K562 (cell line): ENCODE results near the gene GOLPH3. TPM values are rescaled to one million over a fixed set of nuclear protein-coding genes. Genes with fewer than 3 reads are reported as not detected.

Experiments used
- ATAC-seq: fragments of 200-7000 bp; cut with Tn5 transposase; 3 replicates; pipeline ENCODE4 v1.9.1; 2020; ENCODE audit warnings: moderate library complexity
- BruUV-seq: library from RNA; stranded (reverse); fragments of 400-500 nt; replicated peaks from 2 replicates; lab custom pipeline; 2021; lab: Mats Ljungman, UMichigan
- CTCF ChIA-PET: fragments of 300-600 bp; formaldehyde crosslinking; extraction: SDS; loops from one replicate; lab custom pipeline; 2021; ENCODE audit warnings: low intra/inter-chr PET ratio; lab: Yijun Ruan, JAX
- POLR2A ChIA-PET: fragments of 300-600, 350-650 bp; sonication (Branson Sonifier 250); formaldehyde crosslinking; extraction: SDS; loops from one replicate; lab custom pipeline; 2021; ENCODE audit warnings: antibody characterized with exemption, inconsistent platforms; lab: Yijun Ruan, JAX
- DNase-seq, 4 experiments: peaks; one replicate each; pipeline versions ENCODE4 v3.0.0 to v3.0.0-alpha.2; 2011 to 2018; ENCODE audit warnings: low spot score in 3 of 4, mixed read lengths in 3 of 4; ENCODE audit errors: extremely low read depth in 1 of 4
- FAIRE-seq: peaks from 2 replicates; lab custom pipeline; 2011; peaks lifted over from hg19 to GRCh38; lab: Jason Lieb, UNC
- H2AFZ ChIP-seq: 2 replicates; pipeline ENCODE4 v1.6.0; 2011; ENCODE audit warnings: low read depth, low read length, control low read depth, inconsistent platforms
- H3K27ac ChIP-seq: fragments of 200-600 bp; 3 replicates; pipeline ENCODE4 v1.8.0; 2011; ENCODE audit warnings: low read depth, mild to moderate bottlenecking, control low read depth, inconsistent platforms, low read length, moderate library complexity, mixed read lengths; ENCODE audit errors: extremely low read depth
- H3K27me3 ChIP-seq, 2 experiments: fragments of 300-600 bp in 1 of 2; 2 replicates in 1 of 2; 3 replicates in 1 of 2; pipeline versions ENCODE4 v1.6.0 to v1.8.0; 2011; ENCODE audit warnings: inconsistent platforms in 2 of 2, low read length in 2 of 2, mild to moderate bottlenecking in 1 of 2, mixed read lengths in 1 of 2, moderate library complexity in 1 of 2; ENCODE audit not compliant: control insufficient read depth in 2 of 2, insufficient read depth in 2 of 2
- H3K36me3 ChIP-seq: fragments of 300-600 bp; 3 replicates; pipeline ENCODE4 v1.8.0; 2011; ENCODE audit warnings: mild to moderate bottlenecking, low read length, inconsistent platforms; ENCODE audit not compliant: control insufficient read depth, insufficient read depth
- H3K4me1 ChIP-seq, 2 experiments: fragments of 200-600 bp in 1 of 2; replicated peaks in 1 of 2; 2 replicates in 1 of 2; 3 replicates in 1 of 2; pipeline versions ENCODE4 v1.5.1 to v1.8.0; 2011; ENCODE audit warnings: inconsistent platforms in 2 of 2, low read length in 2 of 2, mild to moderate bottlenecking in 1 of 2, mixed read lengths in 1 of 2, moderate library complexity in 1 of 2; ENCODE audit not compliant: control insufficient read depth in 2 of 2, insufficient read depth in 2 of 2
- H3K4me2 ChIP-seq: 2 replicates; pipeline ENCODE4 v1.6.1; 2011; ENCODE audit warnings: low read length, control low read depth, inconsistent platforms, mixed read lengths; ENCODE audit not compliant: insufficient read depth
- H3K4me3 ChIP-seq: fragments of 200-600 bp; sonication (generic), shearing (Covaris generic); 2 replicates; pipeline ENCODE4 v1.5.1; 2016; ENCODE audit warnings: control low read depth, inconsistent platforms
- H3K79me2 ChIP-seq: fragments of 200-600 bp; 3 replicates; pipeline ENCODE4 v1.8.0; 2011; ENCODE audit warnings: low read length, inconsistent platforms; ENCODE audit not compliant: control insufficient read depth, insufficient read depth
- H3K9ac ChIP-seq, 2 experiments: 2 replicates each; pipeline versions ENCODE4 v1.6.0 to v1.6.1; 2011; ENCODE audit warnings: low read depth in 2 of 2, low read length in 2 of 2, control low read depth in 1 of 2, inconsistent platforms in 1 of 2, mild to moderate bottlenecking in 1 of 2, mixed read lengths in 1 of 2; ENCODE audit not compliant: insufficient read depth in 1 of 2
- H3K9me1 ChIP-seq: one replicate; pipeline ENCODE4 v1.6.0; 2011; ENCODE audit warnings: inconsistent platforms, mild to moderate bottlenecking, low read length, moderate library complexity; ENCODE audit not compliant: control insufficient read depth, insufficient read depth
- H3K9me3 ChIP-seq: replicated peaks from 2 replicates; pipeline ENCODE4 v1.5.1; 2011; ENCODE audit warnings: low read depth, low read length, inconsistent platforms; ENCODE audit not compliant: control insufficient read depth, insufficient read depth
- H4K20me1 ChIP-seq: replicated peaks from 2 replicates; pipeline ENCODE4 v1.6.1; 2011; ENCODE audit warnings: low read length, inconsistent platforms, mixed read lengths; ENCODE audit not compliant: control insufficient read depth, insufficient read depth
- CCAR2 ChIP-seq: fragments of 200-400 bp; formaldehyde crosslinking; IDR thresholded peaks from 2 replicates; pipeline ENCODE4 v1.6.1; 2017; ENCODE audit warnings: mild to moderate bottlenecking, low read depth, low read length
- MTA1 ChIP-seq: fragments of 450-650 bp; IDR thresholded peaks from 2 replicates; pipeline ENCODE4 v1.6.1; 2017; ENCODE audit warnings: borderline replicate concordance
- RFX1 ChIP-seq: fragments of 450-650 bp; IDR thresholded peaks from 2 replicates; pipeline ENCODE4 v1.6.1; 2016; ENCODE audit warnings: mild to moderate bottlenecking, moderate library complexity
- TBL1XR1 ChIP-seq, 2 experiments: IDR thresholded peaks; 2 replicates each; pipeline ENCODE4 v1.6.1; 2012; ENCODE audit warnings: improper control_type of control experiment in 2 of 2, low read length in 2 of 2, mild to moderate bottlenecking in 1 of 2
- ZNF644 ChIP-seq: fragments of 200-800 bp; sonication (Bioruptor generic); IDR thresholded peaks from 2 replicates; pipeline ENCODE4 v1.6.1; 2016; ENCODE audit warnings: low read depth, missing genetic modification characterization, missing compliant biosample characterization
- WGBS: fragments of 100-300 bp; shearing (Covaris generic); methylation state at CpG from one replicate; pipeline ENCODE4 v1.1.6; 2016; ENCODE audit warnings: low coverage, mixed read lengths; ENCODE audit not compliant: insufficient coverage; ENCODE audit errors: missing lambda C conversion rate; 5-methylcytosine and 5-hydroxymethylcytosine counted together
- in situ Hi-C: fragments of 300-500 bp; cut with MboI; formaldehyde crosslinking; loops from 4 replicates; pipeline ENCODE4 v1.15.0; 2018; ENCODE audit warnings: inconsistent platforms, mixed read lengths
- intact Hi-C: fragments of 100-400 bp; cut with micrococcal nuclease; formaldehyde crosslinking; loops from 2 replicates; pipeline ENCODE4 v1.14.2; 2022
- polyA plus RNA-seq, 8 experiments: library from polyadenylated mRNA; depleted of rRNA in 4 of 8; stranded (reverse) in 5 of 8; unstranded in 3 of 8; fragments of >200 nt; fragmentation: Nextera tagmentation in 2 of 8; fragmentation: Illumina TruSeq in 1 of 8; extraction: Ambion mirVana in 2 of 8; extraction: Trizol in 1 of 8; gene quantifications; 2 replicates each; pipeline versions ENCODE4 v1.2.1 to v1.2.3, GENCODE V29; 2011 to 2014; ENCODE audit warnings: inconsistent platforms in 1 of 8, missing spikeins in 1 of 8
- total RNA-seq, 7 experiments: library from RNA; depleted of rRNA in 6 of 7; stranded (reverse); fragments of >200 nt in 6 of 7; fragmentation: Illumina TruSeq in 2 of 7; extraction: Trizol in 2 of 7; gene quantifications; 2 replicates each; pipeline versions ENCODE4 v1.2.1 to v1.2.3, GENCODE V29; 2011 to 2021; ENCODE audit warnings: low replicate concordance in 1 of 7
- TF ChIP-seq, protein P1 (sequence below): sonication (generic); formaldehyde crosslinking; IDR thresholded peaks from 2 replicates; pipeline ENCODE4 v1.8.1; 2023; ENCODE audit warnings: mild to moderate bottlenecking, missing genetic modification reagents
- TF ChIP-seq, protein P2 (sequence below): sonication (generic); formaldehyde crosslinking; IDR thresholded peaks from 2 replicates; pipeline ENCODE4 v1.8.0; 2022; ENCODE audit warnings: missing genetic modification reagents, mild to moderate bottlenecking, moderate library complexity, borderline replicate concordance
- TF ChIP-seq, protein P3 (sequence below): fragments of 150-350 bp; conservative IDR thresholded peaks from 2 replicates; pipeline ENCODE4 v1.6.1; 2014; ENCODE audit warnings: low read length
- TF ChIP-seq, protein P4 (sequence below): fragments of 250-450 bp; sonication (Bioruptor Pico); IDR thresholded peaks from 2 replicates; pipeline ENCODE4 v1.4.0; 2020; ENCODE audit warnings: mild to moderate bottlenecking, moderate library complexity, borderline replicate concordance

Gene GOLPH3
- total and polyA plus RNA-seq, 9 of the 15 experiments (the other 6 are each of a cell fraction or from before 2014, with no cell fraction given) = 18.8 to 94.6 (median 55.1) TPM

DNA sequence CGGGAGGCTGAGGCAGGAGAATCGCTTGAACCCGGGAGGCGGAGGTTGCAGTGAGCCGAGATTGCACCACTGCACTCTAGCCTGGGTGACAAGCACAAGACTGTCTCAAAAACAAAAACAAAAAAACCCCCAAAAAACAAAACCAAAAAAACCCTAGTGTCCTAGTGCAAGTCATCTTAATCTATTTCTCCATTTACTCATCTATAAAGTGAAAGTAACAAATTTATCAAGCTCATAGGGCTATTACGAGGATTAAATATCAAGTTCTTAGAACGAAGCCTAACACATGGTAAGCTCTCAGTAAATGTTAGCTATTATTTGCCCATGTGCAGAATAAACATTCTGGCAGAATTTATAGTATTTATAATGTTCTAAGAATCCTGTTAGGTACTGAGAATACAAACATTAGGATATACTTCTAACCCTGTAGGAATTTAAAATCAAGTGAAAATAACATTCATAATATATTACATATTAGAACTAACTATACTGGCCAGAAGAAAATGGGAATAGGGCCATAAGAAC lies 45.0 kb downstream of the GOLPH3 start (continued):
- TF ChIP-seq, protein P1, sequence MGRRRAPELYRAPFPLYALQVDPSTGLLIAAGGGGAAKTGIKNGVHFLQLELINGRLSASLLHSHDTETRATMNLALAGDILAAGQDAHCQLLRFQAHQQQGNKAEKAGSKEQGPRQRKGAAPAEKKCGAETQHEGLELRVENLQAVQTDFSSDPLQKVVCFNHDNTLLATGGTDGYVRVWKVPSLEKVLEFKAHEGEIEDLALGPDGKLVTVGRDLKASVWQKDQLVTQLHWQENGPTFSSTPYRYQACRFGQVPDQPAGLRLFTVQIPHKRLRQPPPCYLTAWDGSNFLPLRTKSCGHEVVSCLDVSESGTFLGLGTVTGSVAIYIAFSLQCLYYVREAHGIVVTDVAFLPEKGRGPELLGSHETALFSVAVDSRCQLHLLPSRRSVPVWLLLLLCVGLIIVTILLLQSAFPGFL (CRISPR knock-in tag) = no peak
- TF ChIP-seq, protein P2, sequence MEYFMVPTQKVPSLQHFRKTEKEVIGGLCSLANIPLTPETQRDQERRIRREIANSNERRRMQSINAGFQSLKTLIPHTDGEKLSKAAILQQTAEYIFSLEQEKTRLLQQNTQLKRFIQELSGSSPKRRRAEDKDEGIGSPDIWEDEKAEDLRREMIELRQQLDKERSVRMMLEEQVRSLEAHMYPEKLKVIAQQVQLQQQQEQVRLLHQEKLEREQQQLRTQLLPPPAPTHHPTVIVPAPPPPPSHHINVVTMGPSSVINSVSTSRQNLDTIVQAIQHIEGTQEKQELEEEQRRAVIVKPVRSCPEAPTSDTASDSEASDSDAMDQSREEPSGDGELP (CRISPR knock-in tag) = no peak
- TF ChIP-seq, protein P3, sequence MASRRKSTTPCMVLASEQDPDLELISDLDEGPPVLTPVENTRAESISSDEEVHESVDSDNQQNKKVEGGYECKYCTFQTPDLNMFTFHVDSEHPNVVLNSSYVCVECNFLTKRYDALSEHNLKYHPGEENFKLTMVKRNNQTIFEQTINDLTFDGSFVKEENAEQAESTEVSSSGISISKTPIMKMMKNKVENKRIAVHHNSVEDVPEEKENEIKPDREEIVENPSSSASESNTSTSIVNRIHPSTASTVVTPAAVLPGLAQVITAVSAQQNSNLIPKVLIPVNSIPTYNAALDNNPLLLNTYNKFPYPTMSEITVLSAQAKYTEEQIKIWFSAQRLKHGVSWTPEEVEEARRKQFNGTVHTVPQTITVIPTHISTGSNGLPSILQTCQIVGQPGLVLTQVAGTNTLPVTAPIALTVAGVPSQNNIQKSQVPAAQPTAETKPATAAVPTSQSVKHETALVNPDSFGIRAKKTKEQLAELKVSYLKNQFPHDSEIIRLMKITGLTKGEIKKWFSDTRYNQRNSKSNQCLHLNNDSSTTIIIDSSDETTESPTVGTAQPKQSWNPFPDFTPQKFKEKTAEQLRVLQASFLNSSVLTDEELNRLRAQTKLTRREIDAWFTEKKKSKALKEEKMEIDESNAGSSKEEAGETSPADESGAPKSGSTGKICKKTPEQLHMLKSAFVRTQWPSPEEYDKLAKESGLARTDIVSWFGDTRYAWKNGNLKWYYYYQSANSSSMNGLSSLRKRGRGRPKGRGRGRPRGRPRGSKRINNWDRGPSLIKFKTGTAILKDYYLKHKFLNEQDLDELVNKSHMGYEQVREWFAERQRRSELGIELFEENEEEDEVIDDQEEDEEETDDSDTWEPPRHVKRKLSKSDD = no peak
- no peak for TF ChIP-seq MTA1

DNA sequence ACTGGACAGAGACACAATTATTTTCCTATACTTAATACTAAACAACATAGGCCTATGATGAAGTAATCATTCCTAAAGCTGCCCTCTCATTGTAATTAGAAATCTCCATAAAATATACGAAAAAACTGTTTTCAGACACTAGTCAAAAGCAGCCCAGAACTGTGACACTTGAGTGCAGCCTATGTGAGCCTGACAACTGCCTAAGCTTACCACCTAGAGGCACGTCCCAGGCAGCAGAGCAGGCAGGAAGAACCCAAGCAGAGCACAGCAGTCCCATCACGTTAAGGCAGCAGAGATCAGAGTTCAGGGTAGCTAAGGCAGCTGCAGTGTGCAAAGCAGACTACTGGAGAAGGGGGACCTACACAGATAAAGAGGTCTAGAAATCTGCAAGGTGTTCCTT lies 46.4 kb downstream of the GOLPH3 start:
- POLR2A ChIA-PET = interaction anchor here (0.9 kb wide), 2 partner anchors 9 to 96 kb away, joined by 3 read pairs; no protein-coding TSS in a partner anchor
- FAIRE-seq = no peak
- 82% methylated on average over 3 of the region's 3 CpGs for WGBS
- Histone ChIP-seq H3K9me3 (no peaks in the 10 kb centered on the region), H3K27me3 (no peaks in the 10 kb centered on the region), H3K79me2 (peaks cover 77% of the 10 kb centered on the region), H3K4me3 (no peak overlapping the region), H3K4me2 (no peak overlapping the region), H4K20me1 (no peaks in the 10 kb centered on the region), H3K4me1 (no peaks in the 10 kb centered on the region), H3K36me3 (peaks cover 78% of the 10 kb centered on the region), H2AFZ (no peak overlapping the region), H3K9me1 (no peaks in the 10 kb centered on the region), H3K27ac (no peak overlapping the region), H3K9ac (no peak overlapping the region)
- ATAC-seq = no peak; the same call in 2 of the 3 replicates
- CTCF ChIA-PET = no interaction called here
- intact Hi-C loops = no loop called here
- in situ Hi-C loops = no loop called here
- no peak for DNase-seq
- BruUV-seq = no TSS peak
- TF ChIP-seq RFX1 (no peak), ZNF644 (tag) (no peak), TBL1XR1 (IDR thresholded peaks at IDR 0.05; ENCODE audit: low read length in 2 of 2) (no peak), CCAR2 (no peak)
- TF ChIP-seq, protein P4, sequence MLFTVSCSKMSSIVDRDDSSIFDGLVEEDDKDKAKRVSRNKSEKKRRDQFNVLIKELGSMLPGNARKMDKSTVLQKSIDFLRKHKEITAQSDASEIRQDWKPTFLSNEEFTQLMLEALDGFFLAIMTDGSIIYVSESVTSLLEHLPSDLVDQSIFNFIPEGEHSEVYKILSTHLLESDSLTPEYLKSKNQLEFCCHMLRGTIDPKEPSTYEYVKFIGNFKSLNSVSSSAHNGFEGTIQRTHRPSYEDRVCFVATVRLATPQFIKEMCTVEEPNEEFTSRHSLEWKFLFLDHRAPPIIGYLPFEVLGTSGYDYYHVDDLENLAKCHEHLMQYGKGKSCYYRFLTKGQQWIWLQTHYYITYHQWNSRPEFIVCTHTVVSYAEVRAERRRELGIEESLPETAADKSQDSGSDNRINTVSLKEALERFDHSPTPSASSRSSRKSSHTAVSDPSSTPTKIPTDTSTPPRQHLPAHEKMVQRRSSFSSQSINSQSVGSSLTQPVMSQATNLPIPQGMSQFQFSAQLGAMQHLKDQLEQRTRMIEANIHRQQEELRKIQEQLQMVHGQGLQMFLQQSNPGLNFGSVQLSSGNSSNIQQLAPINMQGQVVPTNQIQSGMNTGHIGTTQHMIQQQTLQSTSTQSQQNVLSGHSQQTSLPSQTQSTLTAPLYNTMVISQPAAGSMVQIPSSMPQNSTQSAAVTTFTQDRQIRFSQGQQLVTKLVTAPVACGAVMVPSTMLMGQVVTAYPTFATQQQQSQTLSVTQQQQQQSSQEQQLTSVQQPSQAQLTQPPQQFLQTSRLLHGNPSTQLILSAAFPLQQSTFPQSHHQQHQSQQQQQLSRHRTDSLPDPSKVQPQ (CRISPR knock-in tag) = no peak
